GM06990 (cell line): ENCODE measurements around the gene BSN.

ENCODE experiments used
- DNase-seq: peaks from one replicate; pipeline ENCODE4 v3.0.0-alpha.2; 2011; ENCODE audit not compliant: insufficient read length; ENCODE audit errors: extremely low read depth
- H3K27me3 ChIP-seq: replicated peaks from 2 replicates; pipeline ENCODE4 v1.6.0; 2011; ENCODE audit warnings: low read length; ENCODE audit not compliant: control insufficient read depth, insufficient read depth
- H3K36me3 ChIP-seq: 2 replicates; pipeline ENCODE4 v1.5.1; 2011; ENCODE audit warnings: low read length; ENCODE audit not compliant: control insufficient read depth, insufficient read depth
- H3K4me3 ChIP-seq: replicated peaks from 2 replicates; pipeline ENCODE4 v1.5.1; 2011; ENCODE audit warnings: low read depth, mild to moderate bottlenecking, control low read depth, low read length
- CTCF ChIP-seq: IDR thresholded peaks from 2 replicates; pipeline ENCODE4 v1.5.1; 2011; ENCODE audit warnings: low read length, control low read depth, mild to moderate bottlenecking, inconsistent platforms; ENCODE audit not compliant: insufficient read depth, poor library complexity, severe bottlenecking

BSN gene

GRCh38 chr3:49626796-49627195 lies 72.5 kb downstream of the BSN start:
- H3K36me3 ChIP-seq, result no peaks in the 10 kb centered on the region
- no peaks in the 10 kb centered on the region; the same call in 1 of the 2 replicates for H3K27me3 ChIP-seq
- DNase-seq, result no peak
- H3K4me3 ChIP-seq, result no peak overlapping the region
- no peak for TF ChIP-seq CTCF

GRCh38 chr3:49627634-49628033 lies 73.4 kb downstream of the BSN start:
- Histone ChIP-seq H3K36me3 (no peaks in the 10 kb centered on the region), H3K27me3 (no peaks in the 10 kb centered on the region; the same call in 1 of the 2 replicates), H3K4me3 (no peak overlapping the region)
- no peak for DNase-seq
- TF ChIP-seq CTCF, result no peak

- TF ChIP-seq CTCF, result no peak
- H3K27me3 ChIP-seq, result no peaks in the 10 kb centered on the region; the same call in 1 of the 2 replicates
- no peaks in the 10 kb centered on the region for H3K36me3 ChIP-seq
These were observed 74.0 kb downstream of the BSN start for GRCh38 chr3:49628249-49628648.

GRCh38 chr3:49629451-49629850 lies 75.2 kb downstream of the BSN start:
- H3K4me3 ChIP-seq, result no peak overlapping the region
- DNase-seq, result no peak
- no peaks in the 10 kb centered on the region for H3K36me3 ChIP-seq
- TF ChIP-seq CTCF, result no peak
- H3K27me3 ChIP-seq, result no peaks in the 10 kb centered on the region; the same call in 1 of the 2 replicates

More at GRCh38 chr3:49628249-49628648, 74.0 kb downstream of the BSN start:
- DNase-seq, result no peak
- H3K4me3 ChIP-seq, result no peak overlapping the region

- Histone ChIP-seq H3K36me3 (no peaks in the 10 kb centered on the region), H3K4me3 (no peak overlapping the region), H3K27me3 (no peaks in the 10 kb centered on the region; the same call in 1 of the 2 replicates)
- DNase-seq, result no peak
- TF ChIP-seq CTCF, result no peak
These were observed 75.6 kb downstream of the BSN start for GRCh38 chr3:49629866-49630265.

GRCh38 chr3:49630784-49631183 lies 76.5 kb downstream of the BSN start:
- Histone ChIP-seq H3K4me3 (no peak overlapping the region), H3K36me3 (no peaks in the 10 kb centered on the region), H3K27me3 (no peaks in the 10 kb centered on the region; the same call in 1 of the 2 replicates)
- no peak for DNase-seq
- no peak for TF ChIP-seq CTCF
